Activated T-helper 1 cell treated with anti-CD3 and anti-CD28 coated beads, Interleukin-2, amount 50 U/mL, for 16 hours (primary cell): ENCODE measurements around the gene TBCD.

ENCODE experiments used
- DNase-seq, 2 donors: peaks; one replicate each; pipeline ENCODE4 v3.0.0-alpha.2; 2020; ENCODE audit warnings: low read depth in 1 of 2, low spot score in 1 of 2

Gene TBCD

DNA sequence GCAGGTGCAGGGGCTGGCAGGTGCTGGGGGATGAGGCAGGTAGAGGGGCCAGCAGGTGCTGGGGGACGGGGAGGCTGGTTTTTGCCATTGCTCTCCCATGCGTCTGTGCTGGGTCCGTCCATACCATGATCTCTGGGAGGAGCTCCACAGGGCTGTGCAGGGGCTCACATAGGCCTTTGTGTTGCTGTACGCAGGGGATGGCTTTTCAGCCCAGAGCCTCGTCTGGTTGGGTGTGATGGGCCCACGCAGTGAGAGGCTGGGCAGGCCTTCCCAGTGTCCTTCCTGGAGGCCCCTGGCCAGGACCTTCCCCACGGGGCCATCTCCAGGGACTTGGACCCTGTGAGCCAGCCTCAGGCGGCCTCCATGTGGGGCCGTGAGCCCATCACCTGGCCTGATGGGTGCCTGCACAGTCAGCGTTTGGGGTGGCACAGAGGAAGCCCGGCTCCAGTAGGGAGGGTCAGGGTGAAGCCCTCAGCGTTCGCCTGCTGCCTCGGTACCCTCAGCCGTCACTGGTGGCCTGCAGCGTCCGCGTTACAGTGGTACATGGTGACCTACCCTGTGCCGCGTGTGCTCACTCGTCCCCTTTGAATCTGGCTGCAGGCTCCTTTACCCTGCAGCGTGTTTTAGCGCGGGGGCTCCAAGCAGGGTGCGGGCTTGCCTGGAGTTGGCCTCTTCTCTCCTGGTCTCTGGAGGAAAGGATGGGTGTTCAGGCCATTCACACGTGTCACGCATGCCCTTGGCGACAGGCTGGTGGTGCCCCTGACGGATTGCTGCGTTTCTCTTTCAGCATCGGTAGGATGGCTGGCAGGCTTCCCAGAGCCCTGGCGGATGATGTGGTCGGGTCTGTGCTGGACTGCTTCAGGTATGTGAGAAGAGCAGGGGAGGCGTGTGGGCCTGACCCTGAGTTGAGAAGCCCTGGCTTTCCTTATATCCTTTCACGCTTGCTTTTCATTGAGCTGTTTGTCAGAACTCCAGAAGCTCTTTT is 57.3 kb downstream of the TBCD start:
- DNase-seq, result no peak

DNA sequence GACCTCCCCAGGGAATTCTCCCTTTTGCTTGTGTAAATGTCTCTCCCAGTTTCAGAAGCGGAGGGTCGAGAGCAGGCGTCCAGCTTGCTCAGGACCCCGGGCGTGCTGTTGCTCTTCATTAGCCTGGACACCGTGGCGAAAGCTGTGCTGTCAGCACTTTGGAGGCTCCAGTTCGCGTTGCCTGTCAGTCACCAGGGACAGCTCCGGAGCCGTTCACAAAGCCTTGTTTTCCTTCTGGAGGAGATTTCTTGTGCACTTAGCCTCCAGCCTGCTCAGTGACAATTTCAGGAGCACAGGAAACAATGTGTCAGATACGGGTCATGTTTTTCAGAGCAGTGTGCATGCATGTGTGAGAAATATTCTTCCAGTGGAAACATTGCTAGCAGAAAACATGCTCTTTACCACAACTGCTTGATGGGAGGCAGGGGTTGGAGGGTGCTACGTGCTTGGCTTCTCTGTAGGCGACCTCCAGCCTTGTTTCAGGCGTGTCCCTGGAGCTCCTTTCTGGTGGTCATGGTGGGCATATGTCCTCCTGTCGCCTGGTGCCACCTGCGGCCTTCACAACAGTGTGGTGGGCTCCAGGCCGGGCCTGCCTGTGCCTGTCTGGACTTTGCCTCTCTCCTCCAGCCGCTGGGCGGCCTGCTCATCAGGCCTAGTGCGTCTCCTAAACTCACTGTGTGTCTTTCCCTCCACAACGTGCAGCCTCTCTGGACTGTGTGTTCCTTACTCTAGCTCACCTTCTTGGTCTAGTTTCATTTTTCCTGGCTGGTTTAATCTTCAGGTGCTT is 59.0 kb downstream of the TBCD start:
- DNase-seq, result no peak

DNA sequence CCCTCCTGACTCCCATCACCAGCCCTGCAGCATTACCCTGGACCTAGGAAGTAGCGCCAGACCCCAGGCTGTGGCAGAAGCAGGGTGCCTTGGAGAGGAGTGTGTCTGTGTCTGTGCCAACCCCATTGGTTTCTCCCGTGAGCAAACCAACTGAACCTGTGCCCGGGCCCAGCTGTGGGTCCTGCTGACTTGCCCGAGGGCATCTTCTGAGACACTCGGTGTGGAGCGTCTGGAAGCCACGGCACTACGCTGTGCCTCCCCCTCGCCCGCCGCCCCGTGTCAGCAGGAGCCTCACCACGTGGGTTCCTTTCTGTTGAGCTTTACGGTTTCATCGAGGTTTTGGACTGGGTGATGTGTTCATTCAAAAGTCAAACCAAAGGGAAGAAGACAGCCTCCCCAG is 60.2 kb downstream of the TBCD start:
- no peak for DNase-seq

DNA sequence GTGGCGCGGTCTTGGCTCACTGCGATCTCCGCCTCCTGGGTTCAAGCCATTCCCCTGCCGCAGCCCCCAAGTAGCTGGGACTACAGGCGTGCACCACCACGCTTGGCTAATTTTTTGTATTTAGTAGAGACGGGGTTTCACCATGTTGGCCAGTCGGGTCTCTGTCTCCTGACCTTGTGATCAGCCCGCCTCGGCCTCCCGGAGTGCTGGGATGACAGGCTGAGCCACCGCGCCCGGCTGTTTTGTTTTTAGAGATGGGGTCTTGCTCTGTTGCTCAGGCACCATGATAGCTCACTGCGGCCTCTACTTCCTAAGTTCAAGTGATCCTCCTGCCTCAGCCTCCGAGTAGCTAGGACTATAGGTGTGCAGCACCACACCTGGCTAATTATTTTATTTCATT is 60.7 kb downstream of the TBCD start:
- DNase-seq, result no peak

GRCh38 chr17:82813299-82814051 is 61.6 kb downstream of the TBCD start:
- no peak for DNase-seq

DNA sequence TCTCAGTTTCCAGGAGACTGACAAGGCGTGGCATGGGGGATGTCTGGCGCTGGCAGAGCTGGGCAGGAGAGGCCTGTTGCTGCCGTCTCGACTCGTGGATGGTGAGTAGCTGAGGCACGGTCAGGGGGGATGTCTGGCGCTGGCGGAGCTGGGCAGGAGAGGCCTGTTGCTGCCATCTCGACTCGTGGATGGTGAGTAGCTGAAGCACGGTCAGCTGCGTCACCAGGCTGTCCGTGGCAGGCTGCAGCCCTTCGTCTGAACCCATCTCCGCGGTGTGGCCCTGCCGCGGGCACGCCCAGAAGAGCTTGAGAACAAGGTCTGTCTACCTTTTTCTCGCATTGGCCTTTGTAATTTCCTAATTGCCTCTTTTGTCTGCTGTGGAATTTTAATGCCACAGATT is 63.0 kb downstream of the TBCD start:
- no peak for DNase-seq

DNA sequence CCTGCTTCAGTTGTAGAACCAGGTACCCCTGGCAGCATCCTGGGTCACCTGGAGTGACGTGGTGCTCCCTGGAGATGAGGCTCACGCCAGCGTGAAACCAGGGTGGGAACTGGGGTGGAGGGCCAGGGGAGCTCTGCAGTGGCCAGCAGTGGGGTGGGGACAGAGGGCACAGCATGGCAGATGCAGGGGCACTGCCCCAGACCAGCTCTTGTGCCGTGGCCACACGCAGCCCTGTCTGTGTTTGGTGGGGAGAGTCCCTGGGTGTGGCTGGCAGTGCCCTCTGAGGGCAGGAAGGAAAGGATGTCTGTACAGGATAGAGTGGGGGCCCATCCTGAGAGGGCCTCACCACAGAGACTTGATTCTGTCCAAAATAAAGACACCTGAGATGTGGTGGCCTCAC is 63.5 kb downstream of the TBCD start:
- DNase-seq, result no peak

GRCh38 chr17:82815790-82816305 is 64.0 kb downstream of the TBCD start:
- no peak for DNase-seq

DNA sequence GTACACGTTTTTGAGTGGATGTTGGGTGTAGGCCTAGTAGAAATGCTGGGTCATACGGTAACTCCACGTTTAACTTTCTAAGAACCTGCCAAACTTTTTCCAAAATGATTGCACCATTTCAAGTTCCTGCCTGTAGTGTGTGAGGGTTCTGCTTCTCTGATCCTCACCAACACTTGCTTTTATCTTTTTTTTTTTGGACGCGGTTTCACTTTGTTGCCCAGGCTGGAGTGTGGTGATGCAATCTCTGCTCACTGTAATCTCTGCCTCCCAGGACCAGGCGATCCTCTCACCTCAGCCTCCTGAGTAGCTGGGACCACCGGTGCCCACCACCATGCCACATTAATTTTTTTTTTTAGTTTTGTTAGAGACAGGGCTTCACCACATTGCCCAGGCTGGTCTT is 64.5 kb downstream of the TBCD start:
- no peak for DNase-seq

DNA sequence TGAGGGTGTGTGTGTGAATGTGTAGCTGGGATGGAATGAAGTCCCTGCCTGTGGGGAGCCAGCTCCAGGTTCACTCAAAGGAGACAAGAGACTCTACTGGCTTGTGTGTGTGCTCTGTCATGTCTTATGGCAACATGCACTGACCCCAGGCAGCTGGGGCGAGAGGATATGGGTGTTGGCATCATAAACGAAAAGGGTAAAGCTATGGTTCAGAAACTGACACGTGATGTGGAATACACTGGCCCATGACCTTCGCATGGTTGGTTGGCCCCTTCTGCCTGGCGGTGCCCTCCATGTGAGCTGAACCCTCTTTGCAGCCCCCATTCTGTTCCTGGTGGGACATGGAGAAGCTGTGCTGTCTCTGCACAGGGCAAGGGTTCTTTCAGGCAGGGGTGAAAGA is 66.1 kb downstream of the TBCD start:
- no peak for DNase-seq

DNA sequence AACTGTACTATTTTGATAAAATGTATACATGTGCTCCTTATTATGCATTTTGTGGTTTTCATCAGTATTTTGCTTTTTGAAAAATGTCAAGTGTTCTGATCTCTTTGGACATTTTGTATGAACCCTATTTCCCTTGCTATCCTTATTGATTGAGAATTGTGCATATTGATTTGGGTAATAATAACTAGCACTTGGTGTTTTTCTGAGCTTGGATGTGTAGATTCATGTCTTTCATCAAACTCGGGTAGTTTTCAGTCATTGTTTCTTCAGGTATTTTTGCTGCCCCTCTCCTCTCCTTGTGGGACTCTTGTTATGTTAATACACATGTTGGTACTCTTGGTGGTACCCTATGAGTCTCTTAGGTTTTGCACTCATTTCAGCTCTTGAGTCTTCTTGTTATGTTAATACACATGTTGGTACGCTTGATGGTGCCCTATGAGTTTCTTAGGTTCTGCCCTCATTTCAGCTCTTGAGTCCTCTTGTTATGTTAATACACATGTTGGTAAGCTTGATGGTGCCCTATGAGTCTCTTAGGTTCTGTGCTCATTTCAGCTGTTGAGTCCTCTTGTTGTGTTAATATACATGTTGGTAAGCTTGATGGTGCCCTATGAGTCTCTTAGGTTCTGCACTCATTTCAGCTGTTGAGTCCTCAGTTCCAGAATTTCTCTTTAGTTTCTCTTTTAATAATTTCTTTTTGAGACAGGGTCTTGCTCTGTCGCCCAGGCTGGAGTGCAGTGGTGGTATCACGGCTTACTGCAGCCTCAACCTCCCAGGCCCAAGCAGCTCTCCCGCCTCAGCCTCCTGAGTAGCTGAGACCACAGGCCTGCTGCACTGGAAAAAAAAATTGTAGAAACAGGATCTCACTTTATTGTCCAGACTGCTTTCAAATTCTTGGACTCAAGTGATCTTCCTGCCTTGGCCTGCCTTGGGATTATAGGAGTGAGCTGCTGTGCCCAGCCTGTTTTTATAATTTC is 68.7 kb downstream of the TBCD start:
- no peak for DNase-seq

DNA sequence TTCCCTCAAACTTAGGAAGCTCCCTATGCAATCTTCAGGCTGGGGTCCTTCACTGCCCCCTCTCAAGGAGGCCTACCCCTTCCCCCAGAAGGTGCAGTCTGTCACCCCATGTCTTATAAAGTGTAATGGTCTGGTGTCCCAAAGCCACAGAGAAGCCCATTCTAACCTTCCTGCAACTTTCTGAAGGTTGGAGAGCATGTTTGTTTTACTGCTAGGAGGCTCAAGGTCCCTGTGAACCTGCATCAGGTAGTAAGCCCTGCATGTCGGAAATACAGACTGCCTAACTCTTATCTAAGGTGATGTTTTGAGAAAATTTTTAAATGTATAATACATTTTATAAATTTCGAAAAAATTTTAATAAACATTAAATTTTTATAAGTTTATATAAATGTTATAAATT is 69.7 kb downstream of the TBCD start:
- DNase-seq, result no peak

- DNase-seq, result no peak
These were observed 70.4 kb downstream of the TBCD start for GRCh38 chr17:82822281-82822680.

GRCh38 chr17:82823004-82823403 is 71.1 kb downstream of the TBCD start:
- no peak for DNase-seq

DNA sequence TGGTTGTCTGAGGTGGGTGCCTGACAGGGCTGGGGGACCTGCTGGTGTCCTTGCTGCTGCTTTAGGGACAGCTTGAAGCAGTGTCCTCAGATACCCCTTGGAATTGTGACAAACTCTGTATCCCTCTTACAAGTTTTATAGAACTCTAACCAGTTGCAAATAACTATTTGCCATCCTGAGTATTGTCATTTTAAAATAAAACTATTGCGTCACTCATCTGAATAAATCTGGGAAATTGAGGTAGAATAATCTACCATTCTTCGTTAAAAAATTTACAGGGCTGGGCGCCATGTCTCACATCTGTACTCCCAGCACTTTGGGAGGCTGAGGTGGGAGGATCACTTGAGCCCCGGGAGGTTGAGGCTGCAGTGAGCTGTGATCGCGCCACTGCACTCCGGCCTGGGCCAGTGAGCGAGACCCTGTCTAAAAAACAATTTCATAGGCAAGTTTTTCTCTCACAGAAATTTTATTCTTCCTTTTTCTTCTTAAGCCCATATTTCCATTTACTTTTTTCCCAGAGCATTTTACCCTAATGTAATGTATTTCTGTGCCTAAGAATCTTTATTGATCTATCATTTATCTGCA is 73.8 kb downstream of the TBCD start:
- no peak for DNase-seq

- no peak for DNase-seq
These were observed 74.3 kb downstream of the TBCD start for GRCh38 chr17:82826211-82826610.

DNA sequence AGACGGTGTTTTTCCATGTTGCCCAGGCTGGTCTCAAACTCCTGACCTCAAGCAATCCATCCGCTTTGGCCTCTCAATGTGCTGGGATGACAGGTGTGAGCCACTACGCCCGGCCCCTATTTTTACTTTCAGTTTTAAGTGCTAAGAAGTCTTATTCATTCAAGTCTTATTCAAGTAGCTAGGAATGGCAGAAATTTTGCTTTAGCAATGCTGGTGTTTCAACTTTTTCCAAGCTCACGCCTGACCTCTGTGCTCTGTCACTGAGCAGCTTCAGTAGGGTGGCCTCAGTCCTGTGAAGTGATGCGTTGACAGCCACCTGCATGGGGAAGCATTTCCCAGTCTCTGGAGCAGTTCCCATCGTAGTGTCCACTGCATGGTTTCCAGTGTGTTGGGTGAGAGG is 75.1 kb downstream of the TBCD start:
- DNase-seq, result no peak

GRCh38 chr17:82828875-82829487 is 77.1 kb downstream of the TBCD start:
- DNase-seq, result no peak

DNA sequence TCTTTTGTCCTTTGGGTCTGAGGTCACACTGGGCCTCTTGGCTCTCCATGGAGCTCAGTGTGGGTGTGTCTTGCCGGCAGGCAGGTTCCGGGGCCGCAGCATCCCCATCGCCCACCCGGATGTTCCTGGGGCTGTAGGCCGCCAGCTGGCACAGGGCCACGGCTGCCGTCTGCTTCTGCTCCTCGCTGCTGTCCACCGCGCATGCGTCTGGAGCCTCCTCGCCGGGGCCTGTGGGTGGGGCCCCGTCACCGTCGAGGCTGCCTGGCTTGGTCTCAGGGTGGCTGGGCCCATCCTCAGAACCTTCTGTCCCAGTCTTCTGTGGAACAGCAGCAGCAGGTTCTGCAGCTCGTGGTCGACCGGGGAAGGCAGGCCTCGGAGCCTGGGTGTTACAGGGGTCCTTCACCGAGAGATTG is 78.4 kb downstream of the TBCD start:
- no peak for DNase-seq
